H1 (cell line): Measurements from ENCODE around the gene OBI1. TPM values are rescaled to one million over a fixed set of nuclear protein-coding genes. Genes with fewer than 3 reads are reported as not detected.

Source experiments
- CTCF ChIA-PET: fragments of 300-600 bp; sonication (Branson Sonifier 250); formaldehyde crosslinking; loops from one replicate; lab custom pipeline; 2021; ENCODE audit not compliant: partially characterized antibody; lab: Charles Lee
- POLR2A ChIA-PET: fragments of 300-600 bp; sonication (Branson Sonifier 250); formaldehyde crosslinking; loops from one replicate; lab custom pipeline; 2021; ENCODE audit warnings: inconsistent platforms; ENCODE audit not compliant: partially characterized antibody; lab: Charles Lee
- DNase-seq, 2 experiments: peaks; one replicate each; pipeline versions ENCODE4 v3.0.0 to v3.0.0-alpha.2; 2010 to 2022; ENCODE audit warnings: low spot score in 2 of 2, low read depth in 1 of 2, mixed read lengths in 1 of 2
- FAIRE-seq: peaks from 2 replicates; lab custom pipeline; 2011; peaks lifted over from hg19 to GRCh38; lab: Jason Lieb, UNC
- H2AFZ ChIP-seq: 2 replicates; pipeline ENCODE4 v1.8.1; 2012; ENCODE audit warnings: low read length, inconsistent platforms
- H2AK5ac ChIP-seq: 2 replicates; pipeline ENCODE4 v1.6.1; 2013; ENCODE audit warnings: low read depth, low read length
- H2BK120ac ChIP-seq: replicated peaks from 2 replicates; pipeline ENCODE3; 2013; ENCODE audit warnings: low read depth, low read length, inconsistent platforms
- H2BK12ac ChIP-seq: 2 replicates; pipeline ENCODE4 v1.6.1; 2013; ENCODE audit warnings: low read depth, low read length
- H2BK15ac ChIP-seq: 2 replicates; pipeline ENCODE4 v1.6.1; 2013; ENCODE audit warnings: low read length
- H2BK20ac ChIP-seq: 2 replicates; pipeline ENCODE4 v1.6.1; 2013; ENCODE audit warnings: low read length
- H2BK5ac ChIP-seq: 2 replicates; pipeline ENCODE4 v1.6.1; 2013; ENCODE audit warnings: low read depth, low read length
- H3K14ac ChIP-seq: 2 replicates; pipeline ENCODE4 v1.6.1; 2013; ENCODE audit warnings: inconsistent platforms; ENCODE audit not compliant: insufficient read length
- H3K18ac ChIP-seq: 2 replicates; pipeline ENCODE4 v1.6.1; 2013; ENCODE audit warnings: low read length; ENCODE audit errors: extremely low read depth
- H3K23ac ChIP-seq: 2 replicates; pipeline ENCODE4 v1.6.1; 2013; ENCODE audit warnings: inconsistent platforms; ENCODE audit not compliant: insufficient read length
- H3K23me2 ChIP-seq: 2 replicates; pipeline ENCODE4 v1.6.1; 2013; ENCODE audit warnings: low read depth, low read length
- H3K27ac ChIP-seq: 2 replicates; pipeline ENCODE4 v1.6.1; 2011; ENCODE audit warnings: low read depth, low read length, inconsistent platforms
- H3K27me3 ChIP-seq, 4 experiments: replicated peaks in 1 of 4; 1 replicate in 1 of 4; 2 replicates in 3 of 4; pipeline versions ENCODE4 v1.6.1 to v1.8.1; 2011 to 2013; ENCODE audit warnings: low read length in 3 of 4, mild to moderate bottlenecking in 3 of 4, inconsistent platforms in 2 of 4, mixed read lengths in 2 of 4, moderate library complexity in 1 of 4; ENCODE audit not compliant: control insufficient read depth in 3 of 4, insufficient read depth in 3 of 4; ENCODE audit errors: extremely low read depth in 1 of 4
- H3K36me3 ChIP-seq, 4 experiments: 2 replicates each; pipeline versions ENCODE4 v1.6.1 to v1.8.1; 2011 to 2013; ENCODE audit warnings: mild to moderate bottlenecking in 4 of 4, low read length in 3 of 4, moderate library complexity in 2 of 4, control low read depth in 1 of 4, inconsistent platforms in 1 of 4; ENCODE audit not compliant: insufficient read depth in 4 of 4, control insufficient read depth in 2 of 4
- H3K4ac ChIP-seq: replicated peaks from 2 replicates; pipeline ENCODE3; 2013; ENCODE audit warnings: low read length, low read depth, mixed read lengths, inconsistent platforms; ENCODE audit not compliant: insufficient read length
- H3K4me1 ChIP-seq, 4 experiments: replicated peaks in 1 of 4; 1 replicate in 1 of 4; 2 replicates in 3 of 4; pipeline versions ENCODE4 v1.6.1 to v1.8.1; 2011 to 2013; ENCODE audit warnings: low read length in 3 of 4, inconsistent platforms in 2 of 4, mixed read lengths in 1 of 4; ENCODE audit not compliant: insufficient read depth in 4 of 4, control insufficient read depth in 3 of 4
- H3K4me2 ChIP-seq, 2 experiments: 2 replicates each; pipeline versions ENCODE4 v1.6.1 to v1.8.1; 2011 to 2013; ENCODE audit warnings: low read depth in 2 of 2, low read length in 2 of 2, control low read depth in 1 of 2, inconsistent platforms in 1 of 2, mild to moderate bottlenecking in 1 of 2; ENCODE audit not compliant: insufficient read depth in 1 of 2
- H3K4me3 ChIP-seq, 4 experiments: fragments of 200-600, 300-600 bp in 1 of 4; sonication (generic), shearing (Covaris generic), sonication (Bioruptor Twin) in 1 of 4; 2 replicates each; pipeline versions ENCODE4 v1.5.1 to v1.8.1; 2011 to 2016; ENCODE audit warnings: low read length in 4 of 4, low read depth in 3 of 4, control low read depth in 2 of 4, inconsistent platforms in 2 of 4, mild to moderate bottlenecking in 2 of 4, mixed read lengths in 1 of 4, moderate library complexity in 1 of 4; ENCODE audit not compliant: insufficient read depth in 2 of 4; ENCODE audit errors: extremely low read depth in 1 of 4
- H3K56ac ChIP-seq: replicated peaks from 2 replicates; pipeline ENCODE3; 2013; ENCODE audit warnings: low read depth, mild to moderate bottlenecking, mixed read lengths, low read length, inconsistent platforms; ENCODE audit not compliant: insufficient read length
- H3K79me1 ChIP-seq: 2 replicates; pipeline ENCODE4 v1.6.1; 2013; ENCODE audit warnings: low read depth, low read length, control low read depth
- H3K79me2 ChIP-seq, 2 experiments: 2 replicates each; pipeline versions ENCODE4 v1.6.1 to v1.8.1; 2012 to 2013; ENCODE audit warnings: low read length in 2 of 2, mild to moderate bottlenecking in 2 of 2, inconsistent platforms in 1 of 2; ENCODE audit not compliant: insufficient read depth in 2 of 2, control insufficient read depth in 1 of 2
- H3K9ac ChIP-seq, 4 experiments: replicated peaks in 1 of 4; 1 replicate in 1 of 4; 2 replicates in 3 of 4; pipeline versions ENCODE4 v1.6.1 to v1.8.1; 2011 to 2013; ENCODE audit warnings: low read depth in 3 of 4, low read length in 3 of 4, control low read depth in 2 of 4, mild to moderate bottlenecking in 2 of 4, moderate library complexity in 2 of 4, inconsistent platforms in 1 of 4; ENCODE audit errors: extremely low read depth in 1 of 4
- H3K9me3 ChIP-seq, 2 experiments: 2 replicates each; pipeline versions ENCODE4 v1.6.1 to v1.8.1; 2012 to 2013; ENCODE audit warnings: mild to moderate bottlenecking in 2 of 2, moderate library complexity in 2 of 2, control low read depth in 1 of 2, inconsistent platforms in 1 of 2, low read depth in 1 of 2, low read length in 1 of 2, mixed read lengths in 1 of 2; ENCODE audit not compliant: insufficient read depth in 2 of 2
- H4K20me1 ChIP-seq, 2 experiments: replicated peaks in 1 of 2; 2 replicates each; pipeline versions ENCODE3 to v1.8.1; 2011 to 2013; ENCODE audit warnings: inconsistent platforms in 2 of 2, low read length in 2 of 2, mild to moderate bottlenecking in 1 of 2; ENCODE audit not compliant: insufficient read depth in 2 of 2, control insufficient read depth in 1 of 2
- H4K5ac ChIP-seq: 2 replicates; pipeline ENCODE4 v1.6.1; 2013; ENCODE audit warnings: low read length, low read depth, mixed read lengths, inconsistent platforms; ENCODE audit not compliant: insufficient read length
- H4K8ac ChIP-seq: 2 replicates; pipeline ENCODE4 v1.8.0; 2013; ENCODE audit warnings: mild to moderate bottlenecking, moderate library complexity, low read length, inconsistent platforms; ENCODE audit not compliant: insufficient read depth; ENCODE audit errors: extremely low read depth
- H4K91ac ChIP-seq: replicated peaks from 2 replicates; pipeline ENCODE3; 2013; ENCODE audit warnings: low read length, mixed read lengths, inconsistent platforms; ENCODE audit not compliant: insufficient read length
- EP300 ChIP-seq, 2 experiments: IDR thresholded peaks; 1 replicate in 1 of 2; 2 replicates in 1 of 2; pipeline ENCODE4 v1.6.1; 2011 to 2012; ENCODE audit warnings: low read depth in 2 of 2, low read length in 2 of 2, mild to moderate bottlenecking in 2 of 2, borderline replicate concordance in 1 of 2, inconsistent platforms in 1 of 2, moderate library complexity in 1 of 2
- PHF8 ChIP-seq: fragments of 200-600 bp; sonication (generic); conservative IDR thresholded peaks from 2 replicates; pipeline ENCODE4 v1.7.1; 2012; ENCODE audit warnings: low read depth, mild to moderate bottlenecking, inconsistent platforms, low read length, moderate library complexity
- RBBP5 ChIP-seq: IDR thresholded peaks from 2 replicates; pipeline ENCODE4 v1.7.1; 2012; ENCODE audit warnings: low read depth, mild to moderate bottlenecking, inconsistent platforms, low read length, moderate library complexity, borderline replicate concordance
- SIX5 ChIP-seq: IDR thresholded peaks from 2 replicates; pipeline ENCODE4 v1.6.1; 2011; ENCODE audit warnings: mild to moderate bottlenecking, low read depth, low read length
- ZNF274 ChIP-seq: IDR thresholded peaks from 2 replicates; pipeline ENCODE4 v1.7.0; 2012; ENCODE audit warnings: low read length, borderline replicate concordance; ENCODE audit errors: extremely low read depth
- WGBS, 2 experiments: shearing (Covaris generic) in 1 of 2; methylation state at CpG; one replicate each; pipeline versions ENCODE4 v1.1.6 to v1.1.7; 2013 to 2015; ENCODE audit warnings: low lambda C conversion rate in 2 of 2, mixed read lengths in 2 of 2, inconsistent platforms in 1 of 2, low coverage in 1 of 2, missing lambda C conversion rate in 1 of 2; ENCODE audit not compliant: insufficient replicate concordance in 2 of 2, insufficient coverage in 1 of 2, insufficient read length in 1 of 2; ENCODE audit errors: extremely low coverage in 1 of 2, missing lambda C conversion rate in 1 of 2; 5-methylcytosine and 5-hydroxymethylcytosine counted together
- polyA plus RNA-seq, 7 experiments: library from polyadenylated mRNA; depleted of rRNA in 3 of 7; stranded (reverse) in 5 of 7; unstranded in 2 of 7; fragments of >200 nt in 5 of 7; fragments of 200-250 nt in 2 of 7; gene quantifications; 1 replicate in 5 of 7; 2 replicates in 1 of 7; 4 replicates in 1 of 7; pipeline versions ENCODE4 v1.2.1 to v1.2.3, GENCODE V29; 2011 to 2013; ENCODE audit warnings: missing spikeins in 2 of 7, mixed read lengths in 2 of 7
- total RNA-seq: library from RNA; stranded (reverse); fragmentation: NEBNext Ultra II Directional; extraction: Animal tissue kit (Norgen Biotek cat#: 25700); gene quantifications from 2 replicates; pipeline ENCODE4 v1.2.1, GENCODE V29; 2021
- TF ChIP-seq, protein P1 (sequence below), 3 experiments: IDR thresholded peaks; 1 replicate in 2 of 3; 2 replicates in 1 of 3; pipeline versions ENCODE4 v1.5.1 to v1.6.1; 2011; ENCODE audit warnings: low read length in 3 of 3, mild to moderate bottlenecking in 3 of 3, inconsistent platforms in 2 of 3, low read depth in 1 of 3, moderate library complexity in 1 of 3; ENCODE audit not compliant: insufficient read depth in 1 of 3; ENCODE audit errors: control extremely low read depth in 1 of 3

OBI1 gene
- total and polyA plus RNA-seq, 2 of the 8 experiments (the other 6 are each of a cell fraction or from before 2014, with no cell fraction given) = 7.1 to 14.3 TPM

- Histone ChIP-seq H3K23ac (no peak overlapping the region), H2BK120ac (peak overlapping the region; percentile 86), H3K79me1 (no peaks in the 10 kb centered on the region), H4K20me1 (peaks cover 3 to 8% of the 10 kb centered on the region in 2 experiments), H3K27me3 (peaks cover 0 to 12% (median 5%) of the 10 kb centered on the region in 4 experiments; a peak in 4 of 7 replicates), H3K9me3 (no peaks in the 10 kb centered on the region), H3K4ac (peak overlapping the region; percentile 82), H2AFZ (no peak overlapping the region), H3K14ac (no peak overlapping the region), H3K56ac (no peak overlapping the region), H3K36me3 (peaks cover 0 to 3% (median 0%) of the 10 kb centered on the region in 4 experiments; a peak in 1 of 8 replicates), H3K79me2 (peaks cover 10 to 48% of the 10 kb centered on the region in 2 experiments), H3K27ac (peak overlapping the region; percentile 83), H3K23me2 (peaks cover 2% of the 10 kb centered on the region; the same call in 1 of the 2 replicates), H4K91ac (peak overlapping the region; percentile 87), H2BK15ac (no peak overlapping the region), H3K4me1 (peaks cover 1 to 16% (median 8%) of the 10 kb centered on the region in 4 experiments; a peak in 5 of 7 replicates), H2BK20ac (peak overlapping the region; percentile 92; the same call in 1 of the 2 replicates), H2AK5ac (peak overlapping the region; percentile 96; the same call in 1 of the 2 replicates), H4K5ac (peak overlapping the region; percentile 87), H3K9ac (peak overlapping the region; percentile 34 to 89 (median 86)), H2BK5ac (peak overlapping the region; percentile 67; the same call in 1 of the 2 replicates), H4K8ac (peak overlapping the region; percentile 93; the same call in 1 of the 2 replicates), H2BK12ac (peak overlapping the region; percentile 100), H3K18ac (peak overlapping the region; percentile 91; the same call in 1 of the 2 replicates), H3K4me2 (peak overlapping the region; percentile 79 to 97), H3K4me3 (peak overlapping the region; percentile 71 to 87 (median 80))
- 2% methylated on average over 12 of the region's 12 CpGs; no CpG with 5 or more reads in 1 of the 2 experiments for WGBS, 2 experiments
- FAIRE-seq = peak; percentile 94
- ChIA-PET POLR2A (interaction anchor here (0.6 to 1.5 kb wide), 8 partner anchors 35 to 299 kb away, joined by 3 to 7 read pairs (median 3); no protein-coding TSS in a partner anchor), CTCF (interaction anchor here (0.7 to 1.0 kb wide), 2 partner anchors 148 to 320 kb away, joined by 4 to 5 read pairs; no protein-coding TSS in a partner anchor)
- no peak for DNase-seq
- TF ChIP-seq ZNF274 (no peak), PHF8 (no peak), EP300 (IDR thresholded peaks at IDR 0.05; ENCODE audit: borderline replicate concordance in 1 of 2, low read depth in 2 of 2, low read length in 2 of 2) (peak in 1 of 2 experiments; percentile 85; a peak in 2 of 3 replicates), RBBP5 (no peak), SIX5 (no peak)
- TF ChIP-seq, protein P1, sequence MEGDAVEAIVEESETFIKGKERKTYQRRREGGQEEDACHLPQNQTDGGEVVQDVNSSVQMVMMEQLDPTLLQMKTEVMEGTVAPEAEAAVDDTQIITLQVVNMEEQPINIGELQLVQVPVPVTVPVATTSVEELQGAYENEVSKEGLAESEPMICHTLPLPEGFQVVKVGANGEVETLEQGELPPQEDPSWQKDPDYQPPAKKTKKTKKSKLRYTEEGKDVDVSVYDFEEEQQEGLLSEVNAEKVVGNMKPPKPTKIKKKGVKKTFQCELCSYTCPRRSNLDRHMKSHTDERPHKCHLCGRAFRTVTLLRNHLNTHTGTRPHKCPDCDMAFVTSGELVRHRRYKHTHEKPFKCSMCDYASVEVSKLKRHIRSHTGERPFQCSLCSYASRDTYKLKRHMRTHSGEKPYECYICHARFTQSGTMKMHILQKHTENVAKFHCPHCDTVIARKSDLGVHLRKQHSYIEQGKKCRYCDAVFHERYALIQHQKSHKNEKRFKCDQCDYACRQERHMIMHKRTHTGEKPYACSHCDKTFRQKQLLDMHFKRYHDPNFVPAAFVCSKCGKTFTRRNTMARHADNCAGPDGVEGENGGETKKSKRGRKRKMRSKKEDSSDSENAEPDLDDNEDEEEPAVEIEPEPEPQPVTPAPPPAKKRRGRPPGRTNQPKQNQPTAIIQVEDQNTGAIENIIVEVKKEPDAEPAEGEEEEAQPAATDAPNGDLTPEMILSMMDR (IDR thresholded peaks at IDR 0.05; ENCODE audit: control extremely low read depth in 1 of 3, insufficient read depth in 1 of 3, low read depth in 1 of 3, low read length in 3 of 3) = no peak
Measured at GRCh38 chr13:78657699-78658629, 991 bp downstream of the OBI1 start.
